Ramos (cell line): Measurements from ENCODE around the gene SLC27A6.
"Not testable (repeated sequence)": the region's sequence is repeated elsewhere in the genome, so short reads cannot be mapped to it uniquely, and the experiment has no call there.

Source experiments
- in situ Hi-C: fragments of 300-500 bp; cut with MboI; formaldehyde crosslinking; loops from one replicate; pipeline ENCODE4 v1.14.3; 2022; ENCODE audit warnings: low sequenced_read_pairs; ENCODE audit not compliant: unreplicated experiment

Gene SLC27A6

GRCh38 chr5:128984480-128984879 is 19.2 kb downstream of the SLC27A6 start:
- in situ Hi-C loops = no loop called here

GRCh38 chr5:128988476-128988875 is 23.2 kb downstream of the SLC27A6 start:
- in situ Hi-C loops = no loop called here

- in situ Hi-C loops = no loop called here
Observed at GRCh38 chr5:129001841-129002526, 36.7 kb downstream of the SLC27A6 start.

- in situ Hi-C loops = no loop called here
Observed at GRCh38 chr5:129002527-129002842, 37.2 kb downstream of the SLC27A6 start.

GRCh38 chr5:129003232-129003631 is 37.9 kb downstream of the SLC27A6 start:
- in situ Hi-C loops = no loop called here

GRCh38 chr5:129014185-129014584 is 48.9 kb downstream of the SLC27A6 start:
- in situ Hi-C loops = no loop called here

- in situ Hi-C loops = no loop called here
Observed at GRCh38 chr5:129018837-129019236, 53.5 kb downstream of the SLC27A6 start.

- in situ Hi-C loops = no loop called here
Observed at GRCh38 chr5:129019401-129019908, 54.2 kb downstream of the SLC27A6 start.

GRCh38 chr5:129020683-129021082 is 55.4 kb downstream of the SLC27A6 start:
- in situ Hi-C loops = no loop called here

GRCh38 chr5:129021744-129022143 is 56.5 kb downstream of the SLC27A6 start:
- in situ Hi-C loops = no loop called here

- in situ Hi-C loops = no loop called here
Observed at GRCh38 chr5:129022599-129022998, 57.3 kb downstream of the SLC27A6 start.

- in situ Hi-C loops = no loop called here
Observed at GRCh38 chr5:129027260-129027659, 62.0 kb downstream of the SLC27A6 start.

- in situ Hi-C loops = no loop called here
Observed at GRCh38 chr5:129031886-129032683, 66.8 kb downstream of the SLC27A6 start.

GRCh38 chr5:129036257-129036656 is 71.0 kb downstream of the SLC27A6 start:
- in situ Hi-C loops = not testable (repeated sequence)

- in situ Hi-C loops = no loop called here
Observed at GRCh38 chr5:129041196-129041881, 76.1 kb downstream of the SLC27A6 start.

GRCh38 chr5:129042306-129042705 is 77.0 kb downstream of the SLC27A6 start:
- in situ Hi-C loops = no loop called here

GRCh38 chr5:129043894-129044293 is 78.6 kb downstream of the SLC27A6 start:
- in situ Hi-C loops = no loop called here

GRCh38 chr5:129046151-129046550 is 80.9 kb downstream of the SLC27A6 start:
- in situ Hi-C loops = no loop called here

- in situ Hi-C loops = no loop called here
Observed at GRCh38 chr5:129048509-129048908, 83.2 kb downstream of the SLC27A6 start.

GRCh38 chr5:129049126-129049799 is 84.0 kb downstream of the SLC27A6 start:
- in situ Hi-C loops = no loop called here

GRCh38 chr5:129051283-129051682 is 86.0 kb downstream of the SLC27A6 start:
- in situ Hi-C loops = no loop called here
